Fibroblast of lung (primary cell): ENCODE data around the gene CDH26. TPM values are rescaled to one million over a fixed set of nuclear protein-coding genes. Genes with fewer than 3 reads are reported as not detected.

Experiments used
- DNase-seq, 2 donors: peaks; one replicate each; pipeline versions ENCODE4 v3.0.0 to v3.0.0-alpha.2; 2010; ENCODE audit warnings: low read depth in 2 of 2
- H2AFZ ChIP-seq: 2 replicates; pipeline ENCODE4 v1.5.1; 2012; ENCODE audit warnings: low read length, control low read depth, inconsistent platforms
- H3K27ac ChIP-seq: 2 replicates; pipeline ENCODE4 v1.5.1; 2011; ENCODE audit warnings: low read length, control low read depth; ENCODE audit not compliant: insufficient read depth
- H3K27me3 ChIP-seq: 2 replicates; pipeline ENCODE4 v1.5.1; 2011; ENCODE audit warnings: mild to moderate bottlenecking, low read length; ENCODE audit not compliant: control insufficient read depth, insufficient read depth
- H3K36me3 ChIP-seq: 2 replicates; pipeline ENCODE4 v1.5.1; 2011; ENCODE audit warnings: low read length; ENCODE audit not compliant: control insufficient read depth, insufficient read depth
- H3K4me1 ChIP-seq: 2 replicates; pipeline ENCODE4 v1.5.1; 2011; ENCODE audit warnings: low read length; ENCODE audit not compliant: control insufficient read depth, insufficient read depth; ENCODE audit errors: extremely low read depth
- H3K4me2 ChIP-seq: 2 replicates; pipeline ENCODE4 v1.5.1; 2011; ENCODE audit warnings: low read length, control low read depth; ENCODE audit not compliant: insufficient read depth; ENCODE audit errors: extremely low read depth
- H3K4me3 ChIP-seq, 4 experiments: fragments of 200-600 bp in 1 of 4; sonication (generic) in 1 of 4; replicated peaks in 1 of 4; 2 replicates each; pipeline ENCODE4 v1.5.1; 2011 to 2016; ENCODE audit warnings: low read length in 4 of 4, low read depth in 3 of 4, mild to moderate bottlenecking in 3 of 4, control low read depth in 2 of 4, inconsistent platforms in 1 of 4, mixed read lengths in 1 of 4; ENCODE audit not compliant: insufficient read depth in 1 of 4; ENCODE audit errors: control extremely low read depth in 1 of 4
- H3K79me2 ChIP-seq: 2 replicates; pipeline ENCODE4 v1.5.1; 2012; ENCODE audit warnings: mild to moderate bottlenecking, low read length, inconsistent platforms; ENCODE audit not compliant: control insufficient read depth, insufficient read depth
- H3K9ac ChIP-seq: 2 replicates; pipeline ENCODE4 v1.5.1; 2011; ENCODE audit warnings: mild to moderate bottlenecking, low read length, control low read depth; ENCODE audit not compliant: insufficient read depth
- H3K9me3 ChIP-seq: 2 replicates; pipeline ENCODE4 v1.5.1; 2012; ENCODE audit warnings: low read depth, low read length; ENCODE audit not compliant: control insufficient read depth, insufficient read depth
- H4K20me1 ChIP-seq: 2 replicates; pipeline ENCODE4 v1.5.1; 2011; ENCODE audit warnings: low read length; ENCODE audit not compliant: control insufficient read depth, insufficient read depth; ENCODE audit errors: extremely low read depth
- EZH2 ChIP-seq: IDR thresholded peaks from 2 replicates; pipeline ENCODE4 v1.5.1; 2012; ENCODE audit warnings: low read length, control low read depth, mild to moderate bottlenecking; ENCODE audit errors: missing control alignments
- polyA plus RNA-seq, 2 donors: library from polyadenylated mRNA; depleted of rRNA in 1 of 2; stranded (reverse) in 1 of 2; unstranded in 1 of 2; fragments of >200 nt; gene quantifications; 2 replicates each; pipeline ENCODE4 v1.2.1, GENCODE V29; 2011 to 2012; ENCODE audit warnings: missing spikeins in 1 of 2
- total RNA-seq: library from RNA; depleted of rRNA; stranded (reverse); fragments of >200 nt; gene quantifications from 2 replicates; pipeline ENCODE4 v1.2.1, GENCODE V29; 2014
- TF ChIP-seq, protein P1 (sequence below), 2 donors: IDR thresholded peaks in 1 of 2; conservative IDR thresholded peaks in 1 of 2; 1 replicate in 1 of 2; 2 replicates in 1 of 2; pipeline ENCODE4 v1.5.1; 2011 to 2012; ENCODE audit warnings: low read length in 2 of 2, control low read depth in 1 of 2, inconsistent platforms in 1 of 2, low read depth in 1 of 2, mild to moderate bottlenecking in 1 of 2

CDH26 gene
- total and polyA plus RNA-seq, 2 donors (not counting 1 experiment from before 2014, with no cell fraction given) = 0.12 to 0.50 TPM

DNA sequence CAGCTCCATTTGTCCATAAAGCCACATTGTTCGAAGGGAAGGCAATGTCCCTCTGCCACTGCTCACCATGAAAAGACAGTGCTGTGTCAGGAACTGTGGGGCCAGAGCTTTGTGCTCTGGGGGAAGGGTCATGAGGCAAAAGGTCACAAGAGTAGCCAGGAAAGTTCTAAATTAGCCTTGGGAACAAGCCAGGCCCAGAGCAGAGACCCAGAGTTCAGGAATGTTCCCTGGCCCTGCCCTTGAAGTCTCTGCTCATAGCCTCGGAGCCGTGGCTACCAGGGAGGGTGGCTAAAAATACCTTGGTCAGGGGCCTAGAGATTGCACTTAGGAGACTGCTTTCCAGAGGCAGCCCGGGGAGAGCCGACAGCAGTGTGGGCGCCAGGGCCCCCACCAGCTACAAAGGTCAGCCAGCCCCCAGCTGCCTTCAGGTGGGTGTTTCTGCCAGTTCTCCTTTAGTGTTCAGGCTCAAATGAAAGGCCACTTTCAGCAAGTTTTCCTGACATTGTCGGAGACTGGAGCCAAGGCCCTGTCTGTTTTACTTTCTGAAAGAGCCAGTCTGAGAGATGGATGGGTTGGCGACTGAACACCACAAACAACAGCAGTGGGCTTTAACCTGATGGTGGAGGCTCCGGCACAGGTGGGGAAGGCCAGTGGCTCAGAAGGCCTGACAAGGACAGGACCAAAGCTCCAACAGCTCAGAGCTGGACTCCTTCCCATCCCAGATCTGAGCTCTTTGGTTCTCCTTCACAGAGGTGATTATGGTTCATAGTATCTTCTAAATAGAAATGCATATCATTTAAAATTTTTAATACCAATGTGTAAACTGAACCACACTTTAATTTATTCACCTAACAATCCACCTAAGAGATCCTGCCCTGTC lies 76.2 kb downstream of the CDH26 start:
- Histone ChIP-seq H4K20me1 (no peaks in the 10 kb centered on the region), H3K36me3 (no peaks in the 10 kb centered on the region), H3K27me3 (peaks cover 4% of the 10 kb centered on the region), H3K9ac (no peak overlapping the region), H2AFZ (no peak overlapping the region), H3K4me2 (no peak overlapping the region), H3K27ac (no peak overlapping the region), H3K79me2 (no peaks in the 10 kb centered on the region), H3K4me1 (no peaks in the 10 kb centered on the region), H3K4me3 (no peak overlapping the region), H3K9me3 (no peaks in the 10 kb centered on the region)
- TF ChIP-seq EZH2 = no peak
- TF ChIP-seq, protein P1, sequence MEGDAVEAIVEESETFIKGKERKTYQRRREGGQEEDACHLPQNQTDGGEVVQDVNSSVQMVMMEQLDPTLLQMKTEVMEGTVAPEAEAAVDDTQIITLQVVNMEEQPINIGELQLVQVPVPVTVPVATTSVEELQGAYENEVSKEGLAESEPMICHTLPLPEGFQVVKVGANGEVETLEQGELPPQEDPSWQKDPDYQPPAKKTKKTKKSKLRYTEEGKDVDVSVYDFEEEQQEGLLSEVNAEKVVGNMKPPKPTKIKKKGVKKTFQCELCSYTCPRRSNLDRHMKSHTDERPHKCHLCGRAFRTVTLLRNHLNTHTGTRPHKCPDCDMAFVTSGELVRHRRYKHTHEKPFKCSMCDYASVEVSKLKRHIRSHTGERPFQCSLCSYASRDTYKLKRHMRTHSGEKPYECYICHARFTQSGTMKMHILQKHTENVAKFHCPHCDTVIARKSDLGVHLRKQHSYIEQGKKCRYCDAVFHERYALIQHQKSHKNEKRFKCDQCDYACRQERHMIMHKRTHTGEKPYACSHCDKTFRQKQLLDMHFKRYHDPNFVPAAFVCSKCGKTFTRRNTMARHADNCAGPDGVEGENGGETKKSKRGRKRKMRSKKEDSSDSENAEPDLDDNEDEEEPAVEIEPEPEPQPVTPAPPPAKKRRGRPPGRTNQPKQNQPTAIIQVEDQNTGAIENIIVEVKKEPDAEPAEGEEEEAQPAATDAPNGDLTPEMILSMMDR (conservative IDR thresholded peaks at IDR 0.05 in 1 of 2, IDR thresholded peaks at IDR 0.05 in 1 of 2; ENCODE audit: low read depth in 1 of 2, low read length in 2 of 2) = no peak
- no peak for DNase-seq

DNA sequence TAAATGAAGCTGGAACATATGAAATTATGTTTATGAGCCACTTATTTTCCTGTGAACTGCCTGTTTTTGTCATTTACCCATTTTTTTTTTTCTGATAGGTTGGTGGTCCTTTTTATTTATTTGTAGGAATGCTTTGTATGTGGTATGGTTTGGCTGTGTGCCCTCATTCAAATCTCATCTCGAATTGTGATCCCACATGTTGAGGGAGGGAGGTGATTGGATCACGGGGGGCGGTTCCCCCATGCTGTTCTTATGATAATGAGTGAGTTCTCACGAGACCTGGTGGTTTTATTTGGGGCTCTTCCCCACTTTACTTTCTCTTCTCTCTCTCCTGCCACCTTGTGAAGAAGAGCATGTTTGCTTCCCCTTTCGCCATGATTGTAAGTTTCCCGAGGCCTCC lies 77.3 kb downstream of the CDH26 start:
- DNase-seq = no peak
- H2AFZ ChIP-seq = no peak overlapping the region
- no peaks in the 10 kb centered on the region for H3K79me2 ChIP-seq
- TF ChIP-seq, protein P1 (conservative IDR thresholded peaks at IDR 0.05 in 1 of 2, IDR thresholded peaks at IDR 0.05 in 1 of 2; ENCODE audit: low read depth in 1 of 2, low read length in 2 of 2) = no peak
- no peak for TF ChIP-seq EZH2
- H3K9ac ChIP-seq = no peak overlapping the region
- H3K4me2 ChIP-seq = no peak overlapping the region
- no peak overlapping the region for H3K27ac ChIP-seq
- no peaks in the 10 kb centered on the region for H3K4me1 ChIP-seq
- H3K4me3 ChIP-seq = no peak overlapping the region
- no peaks in the 10 kb centered on the region for H3K36me3 ChIP-seq
- no peaks in the 10 kb centered on the region for H3K9me3 ChIP-seq
- H4K20me1 ChIP-seq = no peaks in the 10 kb centered on the region
- peaks cover 4% of the 10 kb centered on the region for H3K27me3 ChIP-seq

DNA sequence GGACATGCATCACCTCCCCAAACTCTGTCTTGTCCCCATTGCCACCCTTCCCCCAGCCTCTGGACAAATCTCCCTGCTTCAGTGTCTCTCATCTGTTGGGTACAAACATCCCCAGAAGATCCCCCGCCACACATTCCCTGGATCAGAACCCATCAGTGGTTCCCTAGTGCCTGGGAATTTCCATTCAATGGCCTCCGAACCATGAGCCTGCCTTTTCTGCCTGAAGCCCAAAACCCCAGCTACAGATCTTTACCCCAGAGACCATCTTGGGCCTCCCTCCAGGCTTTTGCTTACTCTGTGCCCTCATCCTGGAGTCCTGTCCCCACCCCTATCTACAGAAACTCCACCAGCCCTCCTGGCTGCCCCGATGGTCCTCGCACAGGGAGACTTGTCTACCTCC lies 78.1 kb downstream of the CDH26 start:
- TF ChIP-seq, protein P1 (conservative IDR thresholded peaks at IDR 0.05 in 1 of 2, IDR thresholded peaks at IDR 0.05 in 1 of 2; ENCODE audit: low read depth in 1 of 2, low read length in 2 of 2) = no peak
- TF ChIP-seq EZH2 = no peak

More for the DNA sequence above, 78.1 kb downstream of the CDH26 start:
- H3K4me2 ChIP-seq = no peak overlapping the region
- DNase-seq = no peak
- no peak overlapping the region for H3K27ac ChIP-seq
- no peak overlapping the region for H3K4me3 ChIP-seq
- no peaks in the 10 kb centered on the region for H3K79me2 ChIP-seq
- H3K9me3 ChIP-seq = no peaks in the 10 kb centered on the region
- H2AFZ ChIP-seq = no peak overlapping the region
- no peaks in the 10 kb centered on the region for H3K4me1 ChIP-seq
- no peaks in the 10 kb centered on the region for H4K20me1 ChIP-seq
- H3K9ac ChIP-seq = no peak overlapping the region
- peaks cover 4% of the 10 kb centered on the region for H3K27me3 ChIP-seq
- H3K36me3 ChIP-seq = no peaks in the 10 kb centered on the region
